Mononuclear cell (primary cell): ENCODE data around the gene CEP250. TPM values are rescaled to one million over a fixed set of nuclear protein-coding genes. Genes with fewer than 3 reads are reported as not detected.
"Not testable (repeated sequence)": the region's sequence is repeated elsewhere in the genome, so short reads cannot be mapped to it uniquely, and the experiment has no call there.

ENCODE experiments used
- H3K27me3 ChIP-seq: 2 replicates; pipeline ENCODE4 v1.6.0; 2011; ENCODE audit warnings: low read length, control low read depth; ENCODE audit not compliant: insufficient read depth
- H3K4me1 ChIP-seq: 2 replicates; pipeline ENCODE4 v1.5.1; 2011; ENCODE audit warnings: mild to moderate bottlenecking, low read length, control low read depth; ENCODE audit not compliant: insufficient read depth
- H3K4me3 ChIP-seq: 2 replicates; pipeline ENCODE4 v1.5.1; 2011; ENCODE audit warnings: mild to moderate bottlenecking, low read length, moderate library complexity
- H3K9me3 ChIP-seq: 2 replicates; pipeline ENCODE4 v1.5.1; 2011; ENCODE audit warnings: low read depth, mild to moderate bottlenecking, control low read depth, low read length
- total RNA-seq: library from RNA; depleted of rRNA; stranded (reverse); fragments of >200 nt; gene quantifications from one replicate; pipeline ENCODE4 v1.2.3, GENCODE V29; 2012

Gene CEP250
- total RNA-seq, 1 donor = 10.7 TPM

DNA sequence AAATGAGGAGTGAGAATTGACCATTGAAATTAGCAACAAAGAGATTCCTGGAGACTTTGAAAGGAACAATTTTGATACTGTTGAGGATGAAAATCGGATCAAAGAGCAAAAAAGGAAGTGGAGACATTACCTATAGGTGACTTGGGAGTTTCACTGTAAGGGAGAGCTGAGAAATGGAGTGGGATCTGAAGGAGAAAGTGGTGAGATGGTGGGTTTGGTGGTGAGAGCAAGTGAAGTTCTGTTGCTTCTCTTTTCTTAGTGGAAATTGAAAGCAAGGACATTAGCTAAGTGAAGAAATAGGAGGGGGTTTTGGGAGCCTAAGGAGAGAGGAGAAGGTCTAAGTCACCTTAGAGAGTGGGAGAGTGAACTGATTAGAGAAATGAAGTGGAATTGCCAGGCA, 90.7 kb downstream of the CEP250 start:
- no peaks in the 10 kb centered on the region for H3K9me3 ChIP-seq
- H3K4me3 ChIP-seq = no peak overlapping the region
- no peaks in the 10 kb centered on the region for H3K27me3 ChIP-seq
- H3K4me1 ChIP-seq = peaks cover 14% of the 10 kb centered on the region

DNA sequence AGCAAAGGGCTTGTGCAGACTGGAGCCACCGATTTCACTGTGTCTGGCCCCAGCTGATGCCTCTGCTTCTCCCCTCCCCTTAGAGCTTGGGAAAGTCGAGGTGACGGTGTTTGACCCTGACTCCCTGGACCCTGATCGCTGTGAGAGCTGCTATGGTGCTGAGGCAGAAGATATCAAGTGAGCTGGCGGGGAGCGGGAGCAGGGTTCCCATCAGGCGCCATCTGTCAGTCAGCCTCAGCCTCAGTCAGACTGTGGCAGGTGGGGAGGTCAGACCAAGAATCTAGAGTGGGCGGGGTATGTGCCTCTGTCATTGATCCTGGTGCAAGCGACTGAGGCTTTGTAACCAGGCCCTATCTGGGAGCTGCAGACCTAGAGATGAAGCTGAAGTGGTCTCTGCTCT, 91.9 kb downstream of the CEP250 start:
- no peaks in the 10 kb centered on the region for H3K27me3 ChIP-seq
- H3K9me3 ChIP-seq = no peaks in the 10 kb centered on the region
- no peak overlapping the region for H3K4me3 ChIP-seq
- H3K4me1 ChIP-seq = peaks cover 5% of the 10 kb centered on the region

DNA sequence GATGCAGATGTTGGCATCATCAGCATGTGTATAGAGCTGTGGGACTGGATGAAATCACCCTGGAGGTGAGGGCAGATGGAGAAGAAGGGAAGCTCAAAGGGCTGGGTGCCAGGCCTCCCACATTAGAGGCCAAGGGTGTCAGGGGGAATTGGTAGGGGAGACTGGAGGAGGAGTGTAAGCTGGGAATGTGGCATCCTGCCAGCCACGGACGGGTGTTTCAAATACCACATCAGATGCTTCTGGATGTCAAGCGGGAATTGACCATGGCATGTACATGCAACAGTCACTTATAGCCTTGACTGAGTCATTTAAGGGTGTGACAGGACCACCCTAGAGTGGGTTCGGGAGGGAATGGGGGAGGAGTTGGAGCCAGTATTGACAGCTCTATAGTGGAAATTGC, 96.1 kb downstream of the CEP250 start:
- Histone ChIP-seq H3K4me1 (no peaks in the 10 kb centered on the region), H3K4me3 (no peak overlapping the region), H3K9me3 (no peaks in the 10 kb centered on the region), H3K27me3 (no peaks in the 10 kb centered on the region)

DNA sequence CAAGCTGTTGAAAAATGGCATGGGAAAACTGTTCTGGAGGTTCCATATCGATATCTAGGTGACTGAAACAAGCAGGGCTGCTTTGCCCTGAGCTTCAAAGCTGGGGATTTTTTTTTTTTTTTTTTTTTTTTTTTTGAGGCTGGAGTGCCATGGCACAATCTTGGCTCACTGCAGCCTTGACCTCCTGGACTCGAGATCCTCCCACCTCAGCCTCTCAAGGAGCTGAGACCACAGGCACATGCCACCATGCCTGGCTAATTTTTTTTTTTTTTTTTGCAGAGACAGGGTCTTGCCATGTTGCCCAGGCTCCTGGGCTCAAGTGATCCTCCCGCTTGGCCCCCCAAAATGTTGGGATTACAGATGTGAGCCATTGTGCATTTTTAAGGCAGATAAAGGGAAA, 97.5 kb downstream of the CEP250 start:
- Histone ChIP-seq H3K9me3 (no peaks in the 10 kb centered on the region), H3K4me1 (no peaks in the 10 kb centered on the region), H3K27me3 (no peaks in the 10 kb centered on the region), H3K4me3 (no peak overlapping the region)

DNA sequence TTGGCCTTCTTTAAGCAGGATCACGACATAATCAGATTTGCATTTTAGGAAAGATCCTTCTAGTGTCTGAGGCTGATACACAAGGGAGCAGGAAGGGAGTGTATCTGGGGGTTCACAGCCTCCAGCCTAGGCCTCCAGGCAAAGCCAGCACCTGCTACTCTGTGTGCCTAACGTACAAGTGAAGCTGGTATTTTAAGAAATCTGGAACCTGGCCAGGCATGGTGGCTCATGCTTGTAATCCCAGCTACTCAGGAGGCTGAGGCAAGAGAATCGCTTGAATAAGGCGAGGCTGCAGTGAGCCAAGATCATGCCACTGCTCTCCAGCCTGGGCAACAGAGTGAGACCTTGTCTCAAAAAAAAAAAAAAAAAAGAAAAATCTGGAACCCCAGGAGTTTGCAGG, 100.1 kb downstream of the CEP250 start:
- H3K4me1 ChIP-seq, H3K27me3 ChIP-seq, H3K4me3 ChIP-seq: not testable (repeated sequence)

DNA sequence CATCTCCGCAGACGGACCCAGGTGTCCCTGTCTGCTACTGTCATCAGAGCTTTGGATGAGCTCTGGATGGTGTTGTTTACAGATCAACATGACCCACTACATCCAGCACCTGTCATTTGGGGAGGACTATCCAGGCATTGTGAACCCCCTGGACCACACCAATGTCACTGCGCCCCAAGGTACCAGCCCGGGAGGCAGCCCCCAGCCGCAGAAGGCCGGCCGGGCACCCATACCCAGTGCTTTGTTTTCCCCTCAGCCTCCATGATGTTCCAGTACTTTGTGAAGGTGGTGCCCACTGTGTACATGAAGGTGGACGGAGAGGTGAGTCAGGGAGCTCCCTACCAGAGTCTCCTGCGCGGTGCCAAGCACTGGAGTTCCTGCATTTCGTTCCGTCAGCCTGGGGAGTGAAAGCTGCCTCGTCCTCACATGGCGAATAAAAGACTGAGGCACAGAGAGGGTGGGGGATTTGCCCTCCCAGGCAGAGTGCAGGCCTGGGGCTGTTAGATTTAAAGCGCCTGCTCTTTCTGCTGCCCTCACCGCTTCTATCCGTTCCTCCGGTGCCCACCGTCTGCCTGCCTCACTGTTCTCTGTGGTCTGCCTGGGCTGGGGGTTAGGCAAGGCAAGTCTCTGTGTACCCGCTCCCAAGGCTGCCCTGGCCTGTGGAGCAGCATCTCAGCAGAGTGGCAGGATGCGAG, 100.7 kb downstream of the CEP250 start:
- H3K27me3 ChIP-seq = no peaks in the 10 kb centered on the region
- H3K9me3 ChIP-seq = no peaks in the 10 kb centered on the region
- H3K4me3 ChIP-seq = no peak overlapping the region
- no peaks in the 10 kb centered on the region for H3K4me1 ChIP-seq

More for the DNA sequence above, 100.1 kb downstream of the CEP250 start:
- not testable (repeated sequence) for H3K9me3 ChIP-seq

DNA sequence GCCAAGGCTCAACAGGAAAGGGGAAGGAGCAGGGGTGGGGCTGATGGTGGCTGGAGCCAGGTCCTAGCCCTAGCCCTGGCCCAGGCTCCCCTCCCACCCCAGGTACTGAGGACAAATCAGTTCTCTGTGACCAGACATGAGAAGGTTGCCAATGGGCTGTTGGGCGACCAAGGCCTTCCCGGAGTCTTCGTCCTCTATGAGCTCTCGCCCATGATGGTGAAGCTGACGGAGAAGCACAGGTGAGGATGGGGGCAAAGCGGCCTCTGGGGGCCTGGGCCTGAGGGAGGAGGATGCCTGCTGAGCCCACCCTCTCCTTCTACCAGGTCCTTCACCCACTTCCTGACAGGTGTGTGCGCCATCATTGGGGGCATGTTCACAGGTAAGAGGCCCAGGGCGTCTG, 101.5 kb downstream of the CEP250 start:
- Histone ChIP-seq H3K9me3 (no peaks in the 10 kb centered on the region), H3K4me3 (no peak overlapping the region), H3K4me1 (no peaks in the 10 kb centered on the region), H3K27me3 (no peaks in the 10 kb centered on the region)

DNA sequence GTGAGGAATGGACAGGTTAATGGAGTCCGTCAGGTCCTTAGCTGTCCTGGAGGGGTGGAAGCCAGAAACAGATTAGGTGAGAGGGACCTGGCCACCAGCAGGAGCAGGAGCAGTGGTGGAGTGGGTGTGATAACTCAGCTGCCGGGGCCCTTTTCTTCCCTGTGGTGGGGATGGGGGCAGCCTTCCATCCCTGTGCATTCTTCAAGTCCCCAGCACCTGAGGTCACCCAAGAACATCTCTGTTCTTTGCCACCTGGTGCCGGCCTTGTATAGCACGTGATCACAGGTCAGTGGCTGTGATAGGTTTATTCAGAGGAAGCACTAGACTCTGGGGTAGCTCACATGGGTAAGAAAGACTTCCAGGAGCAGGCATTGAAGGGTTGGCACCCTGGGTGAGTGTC, 103.1 kb downstream of the CEP250 start:
- Histone ChIP-seq H3K27me3 (no peaks in the 10 kb centered on the region), H3K4me1 (no peaks in the 10 kb centered on the region), H3K4me3 (no peak overlapping the region), H3K9me3 (no peaks in the 10 kb centered on the region)

DNA sequence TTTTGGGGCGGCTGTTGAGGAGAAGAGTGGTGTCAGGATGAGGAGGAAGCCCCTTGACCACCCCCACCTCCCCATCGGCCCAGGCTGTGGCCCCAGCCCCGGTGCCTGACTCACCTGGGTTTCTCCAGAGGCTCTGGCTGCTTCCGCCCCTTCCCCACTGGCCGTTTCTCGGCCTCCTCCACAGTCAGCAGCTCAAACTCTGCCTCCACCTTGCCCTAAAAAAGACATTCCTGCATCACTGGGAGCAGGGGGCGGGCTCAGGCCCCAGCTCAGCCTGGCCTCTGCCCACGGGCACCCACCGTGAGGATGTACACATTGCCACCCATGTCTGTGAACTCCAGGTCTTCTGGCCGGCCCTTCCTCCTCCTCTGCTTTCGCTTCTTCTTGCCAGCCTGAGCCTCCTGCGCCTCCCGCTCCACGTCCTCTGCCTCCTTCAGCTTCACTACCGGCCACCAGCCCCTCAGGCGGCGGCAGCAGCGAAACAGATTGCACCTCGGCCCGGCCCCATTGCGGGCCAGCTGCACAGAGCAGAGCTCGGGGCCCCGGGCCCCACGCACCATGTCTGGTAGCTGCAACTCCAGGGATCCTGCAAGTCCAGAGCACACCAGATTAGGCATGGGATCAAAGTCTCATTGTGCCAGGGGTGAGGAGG, 103.8 kb downstream of the CEP250 start:
- Histone ChIP-seq H3K9me3 (no peaks in the 10 kb centered on the region), H3K27me3 (no peaks in the 10 kb centered on the region), H3K4me3 (no peak overlapping the region), H3K4me1 (no peaks in the 10 kb centered on the region)

DNA sequence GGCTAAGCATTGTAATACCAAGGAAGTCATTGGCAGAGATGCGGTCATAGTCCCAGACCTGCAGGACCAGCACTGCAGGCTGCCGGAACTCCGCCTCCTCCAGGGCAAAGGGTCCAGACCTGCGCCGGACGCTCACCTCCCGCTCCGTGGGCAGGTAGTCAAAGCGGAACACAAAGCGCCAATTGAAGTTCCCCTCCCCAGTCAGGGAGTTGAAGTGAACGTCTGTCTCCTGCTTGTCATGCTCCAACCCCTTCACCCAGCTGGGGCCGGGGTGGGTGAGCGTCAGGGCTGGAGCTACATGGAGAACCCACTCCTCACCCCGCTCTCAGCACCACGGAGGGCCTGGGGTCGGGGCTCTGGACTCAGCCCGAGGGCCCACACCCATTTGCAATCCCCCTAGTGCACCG, 104.7 kb downstream of the CEP250 start:
- Histone ChIP-seq H3K27me3 (no peaks in the 10 kb centered on the region), H3K4me3 (no peak overlapping the region), H3K4me1 (no peaks in the 10 kb centered on the region), H3K9me3 (no peaks in the 10 kb centered on the region)

DNA sequence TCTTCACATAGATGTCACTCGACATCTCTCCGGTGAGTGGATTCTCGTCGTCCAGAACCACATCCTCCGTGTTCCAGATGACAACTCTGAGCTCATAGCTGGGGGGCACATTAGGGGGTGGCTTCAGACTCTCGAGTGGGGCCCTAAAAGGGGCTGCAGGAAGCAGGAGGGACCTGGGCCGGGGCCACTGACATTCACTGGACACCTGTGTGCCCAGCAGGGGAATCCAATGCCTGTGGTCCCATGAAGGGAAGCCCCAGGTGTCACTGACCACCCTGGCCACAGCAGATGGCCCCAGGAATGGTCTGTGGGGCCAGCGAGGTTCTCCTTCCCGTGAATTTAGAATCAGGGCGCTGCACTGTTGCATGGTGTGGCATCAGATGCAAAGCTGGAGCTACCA, 105.1 kb downstream of the CEP250 start:
- Histone ChIP-seq H3K4me1 (no peaks in the 10 kb centered on the region), H3K4me3 (no peak overlapping the region), H3K9me3 (no peaks in the 10 kb centered on the region), H3K27me3 (no peaks in the 10 kb centered on the region)

DNA sequence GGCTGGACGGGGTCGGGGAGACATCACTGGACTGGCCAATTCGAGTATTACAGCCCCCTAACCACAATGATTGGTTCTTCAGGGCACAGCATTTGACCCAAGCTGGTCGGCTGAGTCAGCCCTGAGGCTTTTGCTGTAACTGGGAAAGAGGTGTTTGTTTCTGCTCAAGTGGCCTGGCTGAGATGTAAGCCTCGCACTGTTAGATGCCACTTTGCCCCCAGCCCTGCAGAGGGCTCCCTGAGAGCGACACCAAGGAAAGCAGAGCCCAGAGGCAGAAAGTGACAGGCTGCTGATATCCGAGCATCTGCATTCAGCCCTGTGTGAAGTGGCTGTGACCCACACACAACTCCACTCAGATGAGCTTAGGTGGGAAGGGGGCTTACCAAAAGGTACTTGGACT, 105.9 kb downstream of the CEP250 start:
- Histone ChIP-seq H3K27me3 (no peaks in the 10 kb centered on the region), H3K4me3 (no peak overlapping the region), H3K9me3 (no peaks in the 10 kb centered on the region), H3K4me1 (no peaks in the 10 kb centered on the region)

DNA sequence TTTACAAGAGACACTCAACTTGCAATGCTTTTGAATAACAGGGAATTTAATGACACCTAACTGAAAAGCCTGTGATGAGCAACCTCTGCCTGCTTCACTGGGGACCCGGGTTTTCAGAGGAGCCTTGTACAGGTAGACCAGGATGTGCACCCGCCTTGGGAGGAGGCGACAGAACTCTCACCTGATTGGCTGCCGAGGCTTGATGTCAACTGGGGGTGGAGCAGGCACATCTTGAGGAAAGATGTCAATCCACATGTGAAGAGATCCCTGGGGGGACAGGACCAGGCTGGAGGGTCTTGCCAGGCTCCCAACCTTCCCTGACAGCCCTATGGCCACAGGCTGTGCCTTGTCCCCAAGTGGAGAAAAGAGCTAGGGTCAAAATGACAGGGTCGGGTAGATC, 106.3 kb downstream of the CEP250 start:
- Histone ChIP-seq H3K27me3 (no peaks in the 10 kb centered on the region), H3K9me3 (no peaks in the 10 kb centered on the region), H3K4me1 (no peaks in the 10 kb centered on the region), H3K4me3 (no peak overlapping the region)

DNA sequence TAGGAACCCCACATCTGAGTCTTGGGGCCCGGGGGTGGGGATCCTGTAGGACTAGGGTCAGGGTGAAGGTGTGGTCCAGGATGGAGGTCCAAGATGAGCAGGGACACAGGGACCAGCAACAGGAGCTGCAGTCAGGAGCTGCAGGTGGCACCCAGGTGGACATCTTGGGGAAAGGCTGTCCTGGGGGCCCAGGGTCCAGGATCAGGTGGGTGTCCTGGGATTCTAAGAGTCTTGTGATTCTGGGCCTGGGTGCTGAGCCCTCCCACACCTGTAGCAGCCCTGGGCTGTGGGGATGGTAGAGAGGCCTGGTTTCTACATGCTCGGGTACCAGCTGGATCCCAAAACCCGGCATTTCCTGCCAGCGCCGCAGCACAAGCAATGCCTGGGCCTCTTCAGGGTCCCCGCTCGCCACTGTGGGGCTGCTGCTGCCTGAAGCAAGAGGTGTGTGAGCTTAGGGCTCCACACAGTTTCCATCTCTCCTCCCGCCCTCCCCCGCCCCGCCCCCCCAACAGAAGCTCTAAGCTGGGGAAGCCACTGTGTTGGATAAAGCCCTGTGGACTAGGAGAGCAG, 107.2 kb downstream of the CEP250 start:
- Histone ChIP-seq H3K4me3 (no peak overlapping the region), H3K27me3 (no peaks in the 10 kb centered on the region), H3K4me1 (no peaks in the 10 kb centered on the region), H3K9me3 (no peaks in the 10 kb centered on the region)

DNA sequence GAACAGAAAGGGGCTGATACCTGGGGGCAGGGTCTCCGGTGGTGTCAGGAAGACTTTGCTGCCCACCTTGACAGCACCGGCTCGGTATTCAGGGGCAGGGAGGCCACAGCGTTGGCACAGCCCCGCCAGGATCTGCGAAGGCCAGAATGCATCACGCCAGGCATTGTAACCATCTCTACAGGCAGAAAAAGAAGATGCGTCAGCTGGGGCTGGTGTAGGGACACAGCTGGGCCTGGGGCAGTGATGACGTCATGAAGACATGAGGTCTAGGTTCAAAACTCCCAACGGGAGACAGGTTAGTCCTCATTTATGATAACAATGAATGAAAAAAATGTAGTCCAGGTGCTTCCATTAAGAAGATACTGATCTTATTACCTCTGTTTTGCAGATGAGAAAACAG, 108.4 kb downstream of the CEP250 start:
- H3K27me3 ChIP-seq = no peaks in the 10 kb centered on the region
- H3K4me3 ChIP-seq = no peak overlapping the region
- H3K9me3 ChIP-seq = no peaks in the 10 kb centered on the region
- H3K4me1 ChIP-seq = no peaks in the 10 kb centered on the region

DNA sequence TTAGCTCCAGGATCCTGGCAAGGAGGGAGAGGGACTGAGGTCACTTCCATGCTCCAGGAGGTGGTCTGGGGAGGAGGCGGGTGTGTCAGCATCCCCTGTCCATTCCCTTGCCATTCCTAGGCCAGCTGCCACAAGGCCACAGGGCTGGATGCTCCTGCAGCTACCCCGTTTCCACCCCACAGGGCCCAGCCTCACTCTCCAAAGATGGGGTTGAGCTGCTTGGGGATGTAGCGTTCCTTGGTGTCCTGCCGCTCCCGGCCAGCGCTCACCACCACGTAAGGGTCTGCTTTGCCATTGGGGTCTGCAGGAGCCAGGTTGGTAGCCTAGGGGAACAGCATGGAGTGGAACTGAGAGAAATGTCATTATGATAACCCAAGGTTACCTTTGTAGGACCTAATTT, 109.5 kb downstream of the CEP250 start:
- no peak overlapping the region for H3K4me3 ChIP-seq
- H3K4me1 ChIP-seq = no peaks in the 10 kb centered on the region
- H3K9me3 ChIP-seq = no peaks in the 10 kb centered on the region
- no peaks in the 10 kb centered on the region for H3K27me3 ChIP-seq
